ENCODE measurements around the gene PRSS12.

DNA sequence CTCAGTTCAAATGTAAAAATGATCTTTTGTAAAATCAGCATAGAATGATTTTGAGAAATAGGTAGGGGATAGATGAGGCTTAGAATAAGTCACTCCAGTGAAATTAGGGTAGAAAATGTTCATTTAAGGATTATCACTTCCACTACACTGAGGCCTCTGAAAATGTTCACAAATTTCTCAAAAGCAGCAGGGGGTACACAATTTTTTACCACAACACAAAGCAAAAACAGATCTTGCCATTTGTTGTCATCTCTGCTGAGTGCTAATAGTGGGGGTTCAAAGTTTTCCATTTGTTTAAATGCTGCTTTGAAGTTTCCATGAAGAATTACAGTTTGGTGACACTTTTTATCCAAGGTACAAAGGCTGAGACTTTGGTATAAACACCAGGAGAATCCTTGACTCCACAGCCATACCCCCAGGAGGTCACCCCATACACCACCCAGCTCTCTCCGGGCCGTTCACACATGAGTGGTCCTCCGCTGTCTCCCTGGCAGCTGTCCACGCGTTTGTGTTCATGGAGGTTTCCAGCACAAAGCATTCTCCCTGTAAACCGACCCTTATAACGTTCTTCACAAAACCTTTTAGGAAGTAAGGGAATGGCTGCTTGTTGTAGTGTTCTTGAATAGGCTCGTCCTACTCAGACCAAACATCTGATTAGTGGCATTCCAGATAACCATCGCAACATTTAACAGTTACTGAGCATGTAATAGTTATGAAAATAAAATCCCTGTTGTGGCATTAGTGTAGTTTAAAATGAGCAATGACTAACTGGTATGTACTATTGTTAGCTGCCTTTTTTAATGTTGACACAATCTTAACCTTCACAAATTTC, 71.0 kb downstream of the PRSS12 start:
- TF ChIP-seq, protein P1, sequence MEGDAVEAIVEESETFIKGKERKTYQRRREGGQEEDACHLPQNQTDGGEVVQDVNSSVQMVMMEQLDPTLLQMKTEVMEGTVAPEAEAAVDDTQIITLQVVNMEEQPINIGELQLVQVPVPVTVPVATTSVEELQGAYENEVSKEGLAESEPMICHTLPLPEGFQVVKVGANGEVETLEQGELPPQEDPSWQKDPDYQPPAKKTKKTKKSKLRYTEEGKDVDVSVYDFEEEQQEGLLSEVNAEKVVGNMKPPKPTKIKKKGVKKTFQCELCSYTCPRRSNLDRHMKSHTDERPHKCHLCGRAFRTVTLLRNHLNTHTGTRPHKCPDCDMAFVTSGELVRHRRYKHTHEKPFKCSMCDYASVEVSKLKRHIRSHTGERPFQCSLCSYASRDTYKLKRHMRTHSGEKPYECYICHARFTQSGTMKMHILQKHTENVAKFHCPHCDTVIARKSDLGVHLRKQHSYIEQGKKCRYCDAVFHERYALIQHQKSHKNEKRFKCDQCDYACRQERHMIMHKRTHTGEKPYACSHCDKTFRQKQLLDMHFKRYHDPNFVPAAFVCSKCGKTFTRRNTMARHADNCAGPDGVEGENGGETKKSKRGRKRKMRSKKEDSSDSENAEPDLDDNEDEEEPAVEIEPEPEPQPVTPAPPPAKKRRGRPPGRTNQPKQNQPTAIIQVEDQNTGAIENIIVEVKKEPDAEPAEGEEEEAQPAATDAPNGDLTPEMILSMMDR (IDR thresholded peaks at IDR 0.05 in 4 of 5, conservative IDR thresholded peaks at IDR 0.05 in 1 of 5) = no peak
- TF ChIP-seq POLR2A (IDR thresholded peaks at IDR 0.05) = no peak
